Ishikawa (cell line): Measurements from ENCODE around the gene APOA1.

Source experiments
- CEBPB ChIP-seq: IDR thresholded peaks from 2 replicates; pipeline ENCODE4 v1.6.1; 2012
- CREB1 ChIP-seq: IDR thresholded peaks from 2 replicates; pipeline ENCODE4 v1.6.1; 2012; ENCODE audit warnings: low read depth
- EGR1 ChIP-seq: IDR thresholded peaks from 2 replicates; pipeline ENCODE4 v1.6.1; 2012
- EP300 ChIP-seq: IDR thresholded peaks from 2 replicates; pipeline ENCODE4 v1.6.1; 2012; ENCODE audit warnings: borderline replicate concordance
- FOXM1 ChIP-seq: IDR thresholded peaks from 2 replicates; pipeline ENCODE4 v1.6.1; 2012; ENCODE audit warnings: low read depth, borderline replicate concordance
- MAX ChIP-seq: IDR thresholded peaks from 2 replicates; pipeline ENCODE4 v1.6.1; 2012
- NFIC ChIP-seq: IDR thresholded peaks from 2 replicates; pipeline ENCODE4 v1.6.1; 2012
- RAD21 ChIP-seq: IDR thresholded peaks from 2 replicates; pipeline ENCODE4 v1.6.1; 2012; ENCODE audit warnings: low read depth
- TAF1 ChIP-seq: IDR thresholded peaks from 2 replicates; pipeline ENCODE4 v1.6.1; 2012; ENCODE audit warnings: low read depth, mild to moderate bottlenecking
- TCF12 ChIP-seq: IDR thresholded peaks from 2 replicates; pipeline ENCODE4 v1.6.1; 2012; ENCODE audit warnings: low read depth
- TEAD4 ChIP-seq: IDR thresholded peaks from 2 replicates; pipeline ENCODE4 v1.6.1; 2012
- USF1 ChIP-seq: IDR thresholded peaks from 2 replicates; pipeline ENCODE4 v1.6.1; 2012
- YY1 ChIP-seq: IDR thresholded peaks from 2 replicates; pipeline ENCODE4 v1.6.1; 2012; ENCODE audit warnings: low read depth
- ZBTB7A ChIP-seq: IDR thresholded peaks from 2 replicates; pipeline ENCODE4 v1.6.1; 2012; ENCODE audit warnings: low read depth
- TF ChIP-seq, protein P1 (sequence below): IDR thresholded peaks from 2 replicates; pipeline ENCODE4 v1.6.1; 2012; ENCODE audit warnings: low read depth, mild to moderate bottlenecking

The APOA1 gene

DNA sequence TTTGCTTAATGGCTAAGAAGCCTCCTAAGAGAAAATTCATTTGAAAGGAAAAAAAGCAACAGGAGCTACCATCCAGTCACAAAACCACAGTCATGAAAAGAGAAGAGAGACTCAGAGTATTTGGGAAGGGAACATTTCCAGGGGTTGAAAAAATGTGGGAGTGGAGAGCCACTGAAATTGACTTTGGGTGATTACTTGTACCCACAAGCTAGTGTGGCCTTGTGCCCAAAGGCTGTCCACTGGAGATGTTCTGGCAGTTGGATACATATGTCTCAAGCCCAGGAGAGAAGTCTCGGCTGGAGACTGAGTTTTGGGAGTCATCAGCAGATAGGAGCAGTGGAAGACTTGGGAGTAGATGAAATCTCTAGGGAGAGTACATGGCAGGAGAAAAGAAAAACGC, 42.6 kb downstream of the APOA1 start:
- no peak for TF ChIP-seq MAX
- no peak for TF ChIP-seq USF1
- TF ChIP-seq NFIC, result no peak
- TF ChIP-seq ZBTB7A, result no peak
- no peak for TF ChIP-seq TEAD4
- TF ChIP-seq EGR1, result no peak
- no peak for TF ChIP-seq CEBPB
- TF ChIP-seq, protein P1, sequence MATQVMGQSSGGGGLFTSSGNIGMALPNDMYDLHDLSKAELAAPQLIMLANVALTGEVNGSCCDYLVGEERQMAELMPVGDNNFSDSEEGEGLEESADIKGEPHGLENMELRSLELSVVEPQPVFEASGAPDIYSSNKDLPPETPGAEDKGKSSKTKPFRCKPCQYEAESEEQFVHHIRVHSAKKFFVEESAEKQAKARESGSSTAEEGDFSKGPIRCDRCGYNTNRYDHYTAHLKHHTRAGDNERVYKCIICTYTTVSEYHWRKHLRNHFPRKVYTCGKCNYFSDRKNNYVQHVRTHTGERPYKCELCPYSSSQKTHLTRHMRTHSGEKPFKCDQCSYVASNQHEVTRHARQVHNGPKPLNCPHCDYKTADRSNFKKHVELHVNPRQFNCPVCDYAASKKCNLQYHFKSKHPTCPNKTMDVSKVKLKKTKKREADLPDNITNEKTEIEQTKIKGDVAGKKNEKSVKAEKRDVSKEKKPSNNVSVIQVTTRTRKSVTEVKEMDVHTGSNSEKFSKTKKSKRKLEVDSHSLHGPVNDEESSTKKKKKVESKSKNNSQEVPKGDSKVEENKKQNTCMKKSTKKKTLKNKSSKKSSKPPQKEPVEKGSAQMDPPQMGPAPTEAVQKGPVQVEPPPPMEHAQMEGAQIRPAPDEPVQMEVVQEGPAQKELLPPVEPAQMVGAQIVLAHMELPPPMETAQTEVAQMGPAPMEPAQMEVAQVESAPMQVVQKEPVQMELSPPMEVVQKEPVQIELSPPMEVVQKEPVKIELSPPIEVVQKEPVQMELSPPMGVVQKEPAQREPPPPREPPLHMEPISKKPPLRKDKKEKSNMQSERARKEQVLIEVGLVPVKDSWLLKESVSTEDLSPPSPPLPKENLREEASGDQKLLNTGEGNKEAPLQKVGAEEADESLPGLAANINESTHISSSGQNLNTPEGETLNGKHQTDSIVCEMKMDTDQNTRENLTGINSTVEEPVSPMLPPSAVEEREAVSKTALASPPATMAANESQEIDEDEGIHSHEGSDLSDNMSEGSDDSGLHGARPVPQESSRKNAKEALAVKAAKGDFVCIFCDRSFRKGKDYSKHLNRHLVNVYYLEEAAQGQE, result no peak
- no peak for TF ChIP-seq TAF1
- TF ChIP-seq CREB1, result no peak
- TF ChIP-seq YY1, result no peak
- no peak for TF ChIP-seq FOXM1
- TF ChIP-seq EP300, result no peak
- no peak for TF ChIP-seq RAD21
- no peak for TF ChIP-seq TCF12

- TF ChIP-seq CREB1, result no peak
- peak; percentile 87 for TF ChIP-seq USF1
Observed at GRCh38 chr11:116793772-116794097, 43.7 kb downstream of the APOA1 start.

GRCh38 chr11:116792869-116793771, 44.3 kb downstream of the APOA1 start:
- TF ChIP-seq CEBPB (no peak), ZBTB7A (no peak), CREB1 (no peak), RAD21 (no peak), TEAD4 (no peak), TAF1 (no peak), YY1 (no peak), TCF12 (no peak), EP300 (no peak), FOXM1 (no peak), NFIC (no peak), MAX (no peak), USF1 (no peak), EGR1 (no peak)
- TF ChIP-seq, protein P1, result no peak

GRCh38 chr11:116792144-116792868, 45.1 kb downstream of the APOA1 start:
- TF ChIP-seq EGR1 (no peak), TCF12 (no peak), TEAD4 (no peak), MAX (no peak), CEBPB (no peak), USF1 (no peak), TAF1 (no peak)

DNA sequence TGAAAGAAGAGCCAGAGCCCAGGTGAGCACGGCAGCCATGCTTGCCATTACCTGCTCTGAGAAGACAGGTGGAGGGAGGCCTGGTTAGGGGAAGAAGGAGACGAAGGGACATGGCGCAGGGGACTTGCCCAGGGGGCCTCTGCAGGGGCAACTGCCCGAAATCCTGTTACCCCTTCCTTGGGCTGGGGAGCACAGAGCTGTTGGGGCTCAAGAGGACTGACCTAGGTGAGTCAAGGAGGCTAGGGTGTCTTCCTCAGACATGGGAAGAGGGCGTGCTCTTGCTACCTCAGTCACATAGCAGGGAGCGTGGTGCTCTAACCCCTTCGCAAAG, 45.6 kb downstream of the APOA1 start, which contains the start of gene APOA5:
Gene APOA5 (minus strand): TSS at position 67 of the 331 bp plus-strand sequence. CDS start 19 bp downstream, at position 48.
- TF ChIP-seq CEBPB (no peak), NFIC (no peak), TCF12 (no peak), TEAD4 (no peak), YY1 (no peak), RAD21 (no peak), EP300 (no peak), USF1 (no peak), MAX (no peak), ZBTB7A (no peak), FOXM1 (no peak)
- TF ChIP-seq, protein P1, result no peak
